Measurements from ENCODE around the gene EPHB2. TPM values are rescaled to one million over a fixed set of nuclear protein-coding genes. Genes with fewer than 3 reads are reported as not detected.
"Not testable (repeated sequence)": the region's sequence is repeated elsewhere in the genome, so short reads cannot be mapped to it uniquely, and the experiment has no call there.

The EPHB2 gene
- total RNA-seq, 1 donor from 2014 or later = 10.7 TPM

DNA sequence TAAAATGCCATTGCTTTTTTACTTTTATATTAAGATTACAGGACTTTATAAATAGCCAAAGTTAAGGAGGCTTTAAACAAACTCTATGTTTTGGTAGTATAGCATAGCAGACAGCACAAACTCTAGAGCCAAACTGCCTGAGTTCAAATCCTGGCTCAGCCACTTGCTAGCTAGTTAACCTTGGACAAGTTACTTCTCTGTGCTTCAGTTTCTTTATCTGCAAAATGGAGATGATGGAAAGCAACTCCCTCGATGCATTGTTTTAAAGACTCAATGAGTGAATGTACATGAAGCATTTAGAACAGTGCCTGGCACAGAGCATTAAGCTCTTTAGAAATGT is 36.3 kb upstream of the EPHB2 start:
- Mint-ChIP-seq H3K27ac (ENCODE audit: unreplicated experiment) (no peak overlapping the region), H3K36me3 (ENCODE audit: low read depth, unreplicated experiment) (no peaks in the 10 kb centered on the region), H3K4me3 (ENCODE audit: unreplicated experiment) (no peak overlapping the region), H3K9me3 (ENCODE audit: unreplicated experiment) (no peaks in the 10 kb centered on the region), H3K4me1 (ENCODE audit: unreplicated experiment) (no peaks in the 10 kb centered on the region), H3K27me3 (ENCODE audit: unreplicated experiment) (no peaks in the 10 kb centered on the region)
- TF ChIP-seq, protein P1, sequence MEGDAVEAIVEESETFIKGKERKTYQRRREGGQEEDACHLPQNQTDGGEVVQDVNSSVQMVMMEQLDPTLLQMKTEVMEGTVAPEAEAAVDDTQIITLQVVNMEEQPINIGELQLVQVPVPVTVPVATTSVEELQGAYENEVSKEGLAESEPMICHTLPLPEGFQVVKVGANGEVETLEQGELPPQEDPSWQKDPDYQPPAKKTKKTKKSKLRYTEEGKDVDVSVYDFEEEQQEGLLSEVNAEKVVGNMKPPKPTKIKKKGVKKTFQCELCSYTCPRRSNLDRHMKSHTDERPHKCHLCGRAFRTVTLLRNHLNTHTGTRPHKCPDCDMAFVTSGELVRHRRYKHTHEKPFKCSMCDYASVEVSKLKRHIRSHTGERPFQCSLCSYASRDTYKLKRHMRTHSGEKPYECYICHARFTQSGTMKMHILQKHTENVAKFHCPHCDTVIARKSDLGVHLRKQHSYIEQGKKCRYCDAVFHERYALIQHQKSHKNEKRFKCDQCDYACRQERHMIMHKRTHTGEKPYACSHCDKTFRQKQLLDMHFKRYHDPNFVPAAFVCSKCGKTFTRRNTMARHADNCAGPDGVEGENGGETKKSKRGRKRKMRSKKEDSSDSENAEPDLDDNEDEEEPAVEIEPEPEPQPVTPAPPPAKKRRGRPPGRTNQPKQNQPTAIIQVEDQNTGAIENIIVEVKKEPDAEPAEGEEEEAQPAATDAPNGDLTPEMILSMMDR (IDR thresholded peaks at IDR 0.05; ENCODE audit: unreplicated experiment) = no peak
- no peak for DNase-seq (ENCODE audit: low spot score)

DNA sequence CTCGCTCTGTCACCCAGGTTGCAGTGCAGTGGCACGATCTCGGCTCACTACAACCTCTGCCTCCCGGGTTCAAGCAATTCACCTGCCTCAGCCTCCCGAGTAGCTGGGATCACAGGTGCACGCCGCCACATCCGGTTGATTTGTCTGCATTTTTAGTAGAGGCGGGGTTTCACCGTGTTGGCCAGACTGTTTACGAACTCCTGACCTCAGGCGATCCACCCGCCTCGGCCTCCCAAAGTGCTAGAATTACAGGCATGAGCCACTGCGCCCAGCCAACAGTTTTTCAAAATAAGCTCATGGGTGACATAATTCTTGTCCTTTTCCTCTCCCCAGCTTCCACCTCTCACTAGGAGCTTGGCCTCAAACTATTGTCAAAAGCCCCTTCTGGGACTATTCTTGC is 34.5 kb upstream of the EPHB2 start:
- H3K9me3 Mint-ChIP-seq (ENCODE audit: unreplicated experiment); DNase-seq (ENCODE audit: low spot score); H3K27me3 Mint-ChIP-seq (ENCODE audit: unreplicated experiment); H3K4me3 Mint-ChIP-seq (ENCODE audit: unreplicated experiment); H3K4me1 Mint-ChIP-seq (ENCODE audit: unreplicated experiment); H3K36me3 Mint-ChIP-seq (ENCODE audit: low read depth, unreplicated experiment): not testable (repeated sequence)
- peak overlapping the region; percentile 27 for H3K27ac Mint-ChIP-seq (ENCODE audit: unreplicated experiment)

DNA sequence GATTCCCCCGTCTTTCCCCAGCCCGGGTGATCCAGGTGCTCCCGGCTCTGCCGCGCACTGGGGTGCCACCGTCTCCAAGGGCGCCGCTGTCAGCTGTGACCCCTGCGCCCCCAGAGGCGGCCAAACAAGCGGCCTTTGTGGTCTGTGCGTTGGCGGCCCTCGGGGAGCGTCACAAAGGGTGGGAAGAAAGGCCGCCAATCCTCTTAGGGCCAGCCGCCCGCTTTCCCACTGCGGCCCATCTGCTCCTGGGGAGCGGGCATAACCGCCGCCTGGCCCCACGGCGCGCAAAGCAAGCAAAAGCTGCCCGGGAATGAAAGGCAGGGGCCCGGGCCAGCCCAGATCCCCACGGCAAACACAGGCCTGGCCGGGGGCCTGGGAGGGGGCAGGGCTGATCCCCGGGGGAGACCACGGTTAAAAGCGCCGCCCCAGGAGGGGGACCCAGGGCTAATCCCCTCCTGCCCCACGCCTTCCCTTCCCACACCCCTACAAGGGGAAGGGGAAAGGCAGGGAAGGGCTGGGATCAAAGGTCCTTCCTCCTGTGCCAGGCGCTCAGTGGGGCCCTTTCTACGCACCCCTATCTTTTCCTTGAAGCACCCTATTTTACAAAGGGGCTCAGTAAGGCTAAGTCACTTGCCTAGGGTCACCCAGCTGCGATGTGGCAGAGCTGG is 33.6 kb upstream of the EPHB2 start:
- no peaks in the 10 kb centered on the region for H3K9me3 Mint-ChIP-seq (ENCODE audit: unreplicated experiment)
- H3K36me3 Mint-ChIP-seq (ENCODE audit: low read depth, unreplicated experiment) = no peaks in the 10 kb centered on the region
- no peak for DNase-seq (ENCODE audit: low spot score)
- H3K27ac Mint-ChIP-seq (ENCODE audit: unreplicated experiment) = no peak overlapping the region
- no peaks in the 10 kb centered on the region for H3K27me3 Mint-ChIP-seq (ENCODE audit: unreplicated experiment)
- TF ChIP-seq, protein P1 (IDR thresholded peaks at IDR 0.05; ENCODE audit: unreplicated experiment) = no peak
- H3K4me1 Mint-ChIP-seq (ENCODE audit: unreplicated experiment) = no peaks in the 10 kb centered on the region
- no peak overlapping the region for H3K4me3 Mint-ChIP-seq (ENCODE audit: unreplicated experiment)

DNA sequence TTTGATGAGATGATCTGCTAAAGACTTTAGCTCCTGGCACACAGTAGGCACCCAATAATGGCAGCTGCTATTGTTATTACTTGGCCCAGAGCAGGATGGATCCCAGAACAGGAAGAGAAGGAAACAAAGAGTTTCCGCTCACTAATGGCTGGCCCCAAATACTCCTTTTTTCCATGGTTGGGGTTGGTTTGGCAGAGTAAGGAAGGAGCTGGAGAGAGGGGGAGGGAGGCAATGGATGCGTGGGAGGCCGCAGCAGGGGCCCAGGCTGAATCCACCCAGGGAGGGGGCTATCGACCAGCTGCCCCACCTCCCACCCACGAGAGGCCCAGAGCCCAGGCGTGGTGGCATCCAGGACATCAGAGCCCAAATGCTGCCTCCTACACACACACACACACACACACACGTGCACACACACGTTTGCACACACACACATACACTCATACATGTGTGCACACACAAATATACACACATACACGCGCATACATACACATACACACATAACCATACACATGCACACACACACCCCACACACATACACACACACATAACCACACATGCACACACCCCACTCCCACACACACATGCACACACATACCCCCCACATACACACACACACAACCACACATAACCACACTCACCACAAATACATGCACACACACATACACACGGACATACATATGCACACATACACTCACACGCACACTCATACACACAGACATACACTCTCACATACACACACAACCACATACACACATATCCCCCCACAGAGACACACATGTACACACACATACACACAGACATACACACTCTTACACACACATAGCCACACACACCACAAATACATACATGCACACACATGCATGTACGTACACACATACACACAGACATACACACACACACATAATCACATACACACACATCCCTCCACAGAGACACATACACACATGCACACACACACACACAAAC is 32.4 kb upstream of the EPHB2 start:
- no peak overlapping the region for H3K27ac Mint-ChIP-seq (ENCODE audit: unreplicated experiment)
- no peaks in the 10 kb centered on the region for H3K4me1 Mint-ChIP-seq (ENCODE audit: unreplicated experiment)
- H3K9me3 Mint-ChIP-seq (ENCODE audit: unreplicated experiment) = no peaks in the 10 kb centered on the region
- no peak for DNase-seq (ENCODE audit: low spot score)
- H3K4me3 Mint-ChIP-seq (ENCODE audit: unreplicated experiment) = no peak overlapping the region
- TF ChIP-seq, protein P1 (IDR thresholded peaks at IDR 0.05; ENCODE audit: unreplicated experiment) = no peak
- H3K27me3 Mint-ChIP-seq (ENCODE audit: unreplicated experiment) = no peaks in the 10 kb centered on the region
- no peaks in the 10 kb centered on the region for H3K36me3 Mint-ChIP-seq (ENCODE audit: low read depth, unreplicated experiment)

DNA sequence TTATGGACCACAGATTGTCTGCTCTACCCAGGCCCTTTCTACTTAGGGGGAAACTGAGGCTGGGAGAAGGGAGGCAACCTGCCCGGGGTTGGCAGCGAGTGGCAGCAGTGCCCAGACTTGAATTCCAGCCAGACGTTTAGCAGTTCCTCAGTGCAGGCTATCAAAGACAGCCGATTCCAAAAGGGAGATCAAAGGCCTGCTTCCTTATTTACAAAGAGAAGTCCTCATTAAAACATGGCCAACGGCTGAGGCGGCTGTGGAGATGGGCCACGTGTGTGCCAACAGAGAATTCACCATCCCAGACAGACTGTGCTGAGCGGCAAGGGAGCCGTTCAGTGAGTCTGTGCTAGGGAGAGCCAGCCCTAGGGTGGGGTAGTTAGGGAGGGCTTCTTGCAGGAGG is 29.9 kb upstream of the EPHB2 start:
- Mint-ChIP-seq H3K36me3 (ENCODE audit: low read depth, unreplicated experiment) (no peaks in the 10 kb centered on the region), H3K27me3 (ENCODE audit: unreplicated experiment) (peaks cover 1% of the 10 kb centered on the region), H3K9me3 (ENCODE audit: unreplicated experiment) (no peaks in the 10 kb centered on the region), H3K27ac (ENCODE audit: unreplicated experiment) (no peak overlapping the region), H3K4me3 (ENCODE audit: unreplicated experiment) (no peak overlapping the region), H3K4me1 (ENCODE audit: unreplicated experiment) (no peaks in the 10 kb centered on the region)
- TF ChIP-seq, protein P1 (IDR thresholded peaks at IDR 0.05; ENCODE audit: unreplicated experiment) = no peak
- no peak for DNase-seq (ENCODE audit: low spot score)

All from endothelial cell (in vitro differentiated cells).